ENCODE measurements around the gene FFAR3. TPM values are rescaled to one million over a fixed set of nuclear protein-coding genes. Genes with fewer than 3 reads are reported as not detected.

Gene FFAR3
- total and polyA plus RNA-seq, 9 of the 15 experiments (the other 6 are each of a cell fraction or from before 2014, with no cell fraction given): not detected

GRCh38 chr19:35353635-35354034 is 4.6 kb upstream of the FFAR3 start (continued):
- TF ChIP-seq ZNF318 (IDR thresholded peaks at IDR 0.05; ENCODE audit: borderline replicate concordance in 1 of 2, low read depth in 1 of 2): no peak
- no peak for TF ChIP-seq SIN3A (IDR thresholded peaks at IDR 0.05; ENCODE audit: borderline replicate concordance in 2 of 2, control insufficient read depth in 1 of 2, low read depth in 2 of 2, low read length in 2 of 2)
- peak; percentile 23; the same call in 1 of the 2 replicates for TF ChIP-seq USF1 (CRISPR knock-in tag; IDR thresholded peaks at IDR 0.05)
- no peak for TF ChIP-seq JUNB (CRISPR knock-in tag; conservative IDR thresholded peaks at IDR 0.05)
- TF ChIP-seq CTCF (IDR thresholded peaks at IDR 0.05 in 2 of 3, conservative IDR thresholded peaks at IDR 0.05 in 1 of 3; ENCODE audit: insufficient read depth in 2 of 3, low read depth in 1 of 3, low read length in 3 of 3): peak in 1 of 3 experiments; percentile 18; a peak in 1 of 6 replicates
- no peak for TF ChIP-seq RFX7 (CRISPR knock-in tag; IDR thresholded peaks at IDR 0.05)
- TF ChIP-seq ZNF592 (IDR thresholded peaks at IDR 0.05): no peak
